ENCODE results near the gene BBOF1.

Gene BBOF1

GRCh38 chr14:74034572-74034971, 15.4 kb downstream of the BBOF1 start:
- no peak for DNase-seq

GRCh38 chr14:74035556-74035955, 16.4 kb downstream of the BBOF1 start:
- DNase-seq, result no peak

GRCh38 chr14:74038020-74038859, 19.1 kb downstream of the BBOF1 start:
- peak in 1 of 2 donors; percentile 70 for DNase-seq

GRCh38 chr14:74042296-74042695, 23.1 kb downstream of the BBOF1 start:
- DNase-seq, result no peak

- DNase-seq, result no peak
These were observed 26.4 kb downstream of the BBOF1 start for GRCh38 chr14:74045522-74045921.

GRCh38 chr14:74048281-74048680, 29.1 kb downstream of the BBOF1 start:
- no peak for DNase-seq

GRCh38 chr14:74049876-74050495, 30.8 kb downstream of the BBOF1 start:
- DNase-seq, result no peak

GRCh38 chr14:74062809-74063150, 43.6 kb downstream of the BBOF1 start:
- DNase-seq, result no peak

GRCh38 chr14:74064426-74064825, 45.3 kb downstream of the BBOF1 start:
- no peak for DNase-seq

- DNase-seq, result no peak
These were observed 45.7 kb downstream of the BBOF1 start for GRCh38 chr14:74064883-74065282.

GRCh38 chr14:74065746-74066575, 46.8 kb downstream of the BBOF1 start:
- DNase-seq, result no peak

- DNase-seq, result no peak
These were observed 58.3 kb downstream of the BBOF1 start for GRCh38 chr14:74077401-74077800.

GRCh38 chr14:74080820-74081460, 61.8 kb downstream of the BBOF1 start:
- DNase-seq, result no peak

- no peak for DNase-seq
These were observed 62.3 kb downstream of the BBOF1 start for GRCh38 chr14:74081491-74081890.

- DNase-seq, result no peak
These were observed 64.0 kb downstream of the BBOF1 start for GRCh38 chr14:74083161-74083560.

- no peak for DNase-seq
These were observed 64.7 kb downstream of the BBOF1 start for GRCh38 chr14:74083784-74084276.

- peak; percentile 100 for DNase-seq
These were observed 65.3 kb downstream of the BBOF1 start, which contains the start of the genes ALDH6A1 and LIN52 for GRCh38 chr14:74084277-74085046. Gene ALDH6A1 (minus strand): TSS chr14:74084453. CDS start chr14:74084394, 59 bp downstream. Gene LIN52 (plus strand): TSS chr14:74084956. CDS start chr14:74084975, 19 bp downstream.

- DNase-seq, result no peak
These were observed 66.0 kb downstream of the BBOF1 start for GRCh38 chr14:74085047-74085637.

GRCh38 chr14:74085828-74086227, 66.7 kb downstream of the BBOF1 start:
- peak in 1 of 2 donors; percentile 0 for DNase-seq

- peak in 1 of 2 donors; percentile 0 for DNase-seq
These were observed 70.3 kb downstream of the BBOF1 start for GRCh38 chr14:74089251-74090020.

GRCh38 chr14:74105381-74105780, 86.2 kb downstream of the BBOF1 start:
- no peak for DNase-seq
